ENCODE results near the gene MPPED1. TPM values are rescaled to one million over a fixed set of nuclear protein-coding genes. Genes with fewer than 3 reads are reported as not detected.

The MPPED1 gene
- total RNA-seq, 1 experiment from 2014 or later = not detected

GRCh38 chr22:43529461-43529860, 117.6 kb downstream of the MPPED1 start:
- H3K4me3 ChIP-seq (ENCODE audit: low read depth, low read length, poor library complexity, severe bottlenecking) = no peak overlapping the region
- CTCF ChIA-PET = no interaction called here
- POLR2A ChIA-PET (ENCODE audit: low non-redundant PET) = no interaction called here
- TF ChIP-seq EZH2 (IDR thresholded peaks at IDR 0.05; ENCODE audit: borderline replicate concordance, low read depth, low read length, poor library complexity, severe bottlenecking) = no peak
- no peak for TF ChIP-seq CTCF (conservative IDR thresholded peaks at IDR 0.05; ENCODE audit: low read depth, low read length)
- peak overlapping the region; percentile 82 for H3K27ac ChIP-seq (ENCODE audit: low read depth, low read length, poor library complexity, severe bottlenecking)
- H3K27me3 ChIP-seq (replicated peaks; ENCODE audit: insufficient read depth, low read depth, low read length, poor library complexity) = no peaks in the 10 kb centered on the region
- peaks cover 20% of the 10 kb centered on the region for H3K4me1 ChIP-seq (ENCODE audit: insufficient read depth, low read length, poor library complexity, severe bottlenecking)
- DNase-seq (ENCODE audit: low spot score) = no peak
- H3K9me3 ChIP-seq (ENCODE audit: low read depth, low read length, poor library complexity, severe bottlenecking) = peaks cover 9% of the 10 kb centered on the region
- BruUV-seq (replicated peaks) = no TSS peak
- H3K36me3 ChIP-seq (ENCODE audit: insufficient read depth, low read length, poor library complexity, severe bottlenecking) = no peaks in the 10 kb centered on the region
- intact Hi-C loops (cut with micrococcal nuclease; ENCODE audit: unreplicated experiment) = no loop called here

- no peak for DNase-seq (ENCODE audit: low spot score)
- TF ChIP-seq EZH2 (IDR thresholded peaks at IDR 0.05; ENCODE audit: borderline replicate concordance, low read depth, low read length, poor library complexity, severe bottlenecking) (no peak), CTCF (conservative IDR thresholded peaks at IDR 0.05; ENCODE audit: low read depth, low read length) (no peak)
- intact Hi-C loops (cut with micrococcal nuclease; ENCODE audit: unreplicated experiment) = no loop called here
- Histone ChIP-seq H3K36me3 (ENCODE audit: insufficient read depth, low read length, poor library complexity, severe bottlenecking) (no peaks in the 10 kb centered on the region), H3K27ac (ENCODE audit: low read depth, low read length, poor library complexity, severe bottlenecking) (no peak overlapping the region), H3K9me3 (ENCODE audit: low read depth, low read length, poor library complexity, severe bottlenecking) (peaks cover 9% of the 10 kb centered on the region), H3K4me3 (ENCODE audit: low read depth, low read length, poor library complexity, severe bottlenecking) (no peak overlapping the region), H3K4me1 (ENCODE audit: insufficient read depth, low read length, poor library complexity, severe bottlenecking) (peaks cover 20% of the 10 kb centered on the region), H3K27me3 (replicated peaks; ENCODE audit: insufficient read depth, low read depth, low read length, poor library complexity) (no peaks in the 10 kb centered on the region)
- POLR2A ChIA-PET (ENCODE audit: low non-redundant PET) = no interaction called here
- no TSS peak for BruUV-seq (replicated peaks)
- CTCF ChIA-PET = no interaction called here
Observed at GRCh38 chr22:43529934-43530333, 118.1 kb downstream of the MPPED1 start.

- no peaks in the 10 kb centered on the region for H3K36me3 ChIP-seq (ENCODE audit: insufficient read depth, low read length, poor library complexity, severe bottlenecking)
- no peak overlapping the region for H3K27ac ChIP-seq (ENCODE audit: low read depth, low read length, poor library complexity, severe bottlenecking)
- TF ChIP-seq CTCF (conservative IDR thresholded peaks at IDR 0.05; ENCODE audit: low read depth, low read length) (no peak), EZH2 (IDR thresholded peaks at IDR 0.05; ENCODE audit: borderline replicate concordance, low read depth, low read length, poor library complexity, severe bottlenecking) (no peak)
- H3K4me1 ChIP-seq (ENCODE audit: insufficient read depth, low read length, poor library complexity, severe bottlenecking) = peaks cover 20% of the 10 kb centered on the region
- H3K9me3 ChIP-seq (ENCODE audit: low read depth, low read length, poor library complexity, severe bottlenecking) = peaks cover 9% of the 10 kb centered on the region
- no TSS peak for BruUV-seq (replicated peaks)
- no peak overlapping the region for H3K4me3 ChIP-seq (ENCODE audit: low read depth, low read length, poor library complexity, severe bottlenecking)
- no peak for DNase-seq (ENCODE audit: low spot score)
- ChIA-PET CTCF (no interaction called here), POLR2A (ENCODE audit: low non-redundant PET) (no interaction called here)
- H3K27me3 ChIP-seq (replicated peaks; ENCODE audit: insufficient read depth, low read depth, low read length, poor library complexity) = no peaks in the 10 kb centered on the region
- intact Hi-C loops (cut with micrococcal nuclease; ENCODE audit: unreplicated experiment) = no loop called here
Observed at GRCh38 chr22:43530349-43531201, 118.8 kb downstream of the MPPED1 start.

All from A673 (cell line).